ENCODE results near the gene ORM1.

Gene ORM1

DNA sequence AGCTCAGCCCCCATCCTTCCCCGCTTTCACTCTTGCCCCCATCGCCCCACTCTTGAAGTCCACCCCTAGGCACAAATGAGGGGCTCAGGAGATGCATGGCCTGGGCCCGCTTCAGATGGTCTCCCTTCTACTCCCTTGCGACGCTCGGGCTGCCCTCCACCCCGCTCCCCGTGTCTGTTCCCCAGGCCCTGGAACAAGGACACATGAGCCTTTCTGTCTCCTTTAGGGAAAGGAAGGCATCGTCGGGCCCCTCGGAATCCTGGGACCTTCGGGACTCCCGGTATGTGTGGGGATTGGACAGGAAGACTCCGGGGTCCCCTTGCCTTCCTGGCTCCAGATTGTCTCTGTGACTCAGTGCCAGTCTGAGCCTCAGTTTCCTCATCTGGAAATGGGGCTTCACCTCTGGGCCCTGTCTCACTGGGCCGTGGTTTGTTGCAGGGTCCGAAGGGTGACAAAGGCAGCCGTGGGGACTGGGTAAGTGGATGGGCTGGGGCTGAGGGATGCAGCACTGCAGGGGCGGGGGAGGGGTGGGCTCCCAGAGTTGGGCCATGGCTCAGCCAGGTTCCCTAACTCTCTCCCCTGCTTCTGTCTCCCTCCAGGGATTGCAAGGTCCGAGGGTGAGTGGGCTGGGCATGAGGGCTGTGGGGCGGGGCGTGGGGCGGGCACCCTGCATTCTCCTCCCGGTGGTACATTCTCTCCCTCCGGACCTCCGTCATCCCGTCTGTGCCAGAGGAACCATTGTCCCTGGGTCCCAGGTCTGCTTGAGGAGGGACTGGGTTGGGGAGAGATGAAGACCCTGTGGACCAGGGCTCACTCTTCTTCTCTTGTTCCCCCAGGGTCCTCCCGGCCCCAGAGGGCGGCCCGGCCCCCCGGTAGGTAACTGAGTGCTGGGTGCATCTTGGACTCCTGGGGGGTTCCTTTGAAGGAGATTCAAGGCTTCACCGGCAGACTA lies 21.8 kb upstream of the ORM1 start:
- WGBS, result 94% methylated on average over 31 of the region's 31 CpGs
- Histone ChIP-seq H3K9me3 (ENCODE audit: insufficient read depth, low read depth, low read length) (peaks cover 4% of the 10 kb centered on the region), H3K27me3 (ENCODE audit: insufficient read depth, low read length) (no peaks in the 10 kb centered on the region), H3K9ac (ENCODE audit: low read depth, low read length) (no peak overlapping the region), H3K27ac (ENCODE audit: low read depth, low read length) (no peak overlapping the region), H3K4me1 (ENCODE audit: insufficient read depth, low read length) (no peaks in the 10 kb centered on the region), H3K4me3 (ENCODE audit: low read length) (no peak overlapping the region), H3K36me3 (ENCODE audit: insufficient read depth, low read length) (peaks cover 41% of the 10 kb centered on the region)

DNA sequence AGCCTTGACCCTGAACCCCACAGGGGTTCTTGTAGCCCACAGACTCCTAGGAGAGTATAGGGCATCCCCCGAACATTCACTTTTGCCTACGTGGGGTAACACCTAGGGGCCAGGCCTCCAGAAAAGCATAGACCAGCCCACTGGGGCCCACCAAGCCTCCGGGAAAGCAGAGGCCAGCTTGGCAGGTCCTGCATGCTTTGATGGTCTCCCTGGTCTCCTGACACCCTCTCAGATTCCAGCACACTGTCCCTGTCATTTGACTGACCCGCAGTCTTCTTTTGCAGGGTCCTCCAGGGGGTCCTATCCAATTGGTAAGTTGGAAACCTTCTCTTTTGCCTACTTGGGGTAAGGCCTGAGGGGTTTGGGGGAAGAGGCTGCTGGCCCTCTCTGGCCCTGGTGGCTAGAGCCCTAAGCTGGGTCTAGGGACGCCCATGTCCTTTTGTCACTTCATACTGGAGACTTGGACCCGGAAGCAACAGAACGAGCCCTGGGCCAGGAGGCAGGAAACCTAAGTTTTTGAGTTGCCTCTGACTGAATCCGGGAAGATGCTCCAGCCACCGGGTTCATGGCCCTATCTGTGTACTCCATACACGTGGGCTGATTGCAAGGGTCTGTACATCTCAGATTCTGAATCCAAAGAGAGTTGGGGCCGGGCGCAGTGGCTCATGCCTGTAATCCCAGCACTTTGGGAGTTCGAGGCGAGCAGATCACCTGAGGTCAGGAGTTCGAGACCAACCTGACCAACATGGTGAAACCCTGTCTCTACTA lies 20.9 kb upstream of the ORM1 start:
- Histone ChIP-seq H3K4me3 (ENCODE audit: low read length) (no peak overlapping the region), H3K9me3 (ENCODE audit: insufficient read depth, low read depth, low read length) (no peaks in the 10 kb centered on the region), H3K36me3 (ENCODE audit: insufficient read depth, low read length) (peaks cover 32% of the 10 kb centered on the region), H3K4me1 (ENCODE audit: insufficient read depth, low read length) (no peaks in the 10 kb centered on the region), H3K27me3 (ENCODE audit: insufficient read depth, low read length) (no peaks in the 10 kb centered on the region), H3K9ac (ENCODE audit: low read depth, low read length) (no peak overlapping the region), H3K27ac (ENCODE audit: low read depth, low read length) (no peak overlapping the region)
- WGBS, result 89% methylated on average over 15 of the region's 15 CpGs

DNA sequence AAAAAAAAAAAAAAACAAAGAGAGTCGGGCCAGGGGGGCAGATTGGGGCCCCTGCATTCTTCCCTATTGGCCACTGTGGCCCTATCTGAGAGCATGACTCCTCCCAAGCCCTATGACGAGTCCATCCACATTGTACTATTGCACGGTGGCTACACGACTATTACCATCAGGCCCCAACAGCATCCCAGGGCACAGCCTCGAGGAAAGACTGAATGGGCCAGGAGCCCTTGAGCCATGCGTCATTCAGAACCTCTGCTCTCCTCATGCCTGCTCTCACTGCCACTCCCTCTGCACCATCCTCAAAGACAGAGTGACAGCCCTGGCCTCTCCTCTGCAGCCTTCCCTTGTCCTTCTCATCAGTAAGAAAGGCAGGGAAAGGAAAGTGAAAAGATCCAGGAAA lies 20.2 kb upstream of the ORM1 start:
- no peaks in the 10 kb centered on the region for H3K27me3 ChIP-seq (ENCODE audit: insufficient read depth, low read length)
- no peaks in the 10 kb centered on the region for H3K9me3 ChIP-seq (ENCODE audit: insufficient read depth, low read depth, low read length)
- 89% methylated on average over 6 of the region's 6 CpGs for WGBS
- H3K4me3 ChIP-seq (ENCODE audit: low read length), result no peak overlapping the region
- no peak overlapping the region for H3K9ac ChIP-seq (ENCODE audit: low read depth, low read length)
- H3K36me3 ChIP-seq (ENCODE audit: insufficient read depth, low read length), result peaks cover 25% of the 10 kb centered on the region
- H3K27ac ChIP-seq (ENCODE audit: low read depth, low read length), result no peak overlapping the region
- no peaks in the 10 kb centered on the region for H3K4me1 ChIP-seq (ENCODE audit: insufficient read depth, low read length)

DNA sequence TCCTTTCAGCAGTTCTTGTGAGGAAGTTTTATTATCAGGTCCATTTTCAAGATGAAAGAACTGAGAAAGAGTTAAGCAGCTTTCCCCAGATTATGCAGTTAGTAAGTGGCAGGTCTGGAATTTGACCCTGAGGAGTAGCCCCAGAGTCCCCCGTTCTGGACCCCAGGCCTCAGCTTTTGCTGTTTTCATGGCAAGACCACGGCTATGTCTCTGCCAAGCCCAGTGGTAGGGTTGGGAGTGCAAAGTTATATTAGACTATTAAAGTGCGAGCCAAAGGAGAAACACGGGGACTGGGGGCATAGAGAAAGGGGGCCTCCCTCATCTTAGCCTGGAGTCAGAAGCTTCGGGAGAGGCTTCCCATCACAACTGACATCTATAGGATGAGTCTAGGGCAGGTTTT lies 19.3 kb upstream of the ORM1 start:
- Histone ChIP-seq H3K4me3 (ENCODE audit: low read length) (no peak overlapping the region), H3K36me3 (ENCODE audit: insufficient read depth, low read length) (peaks cover 16% of the 10 kb centered on the region), H3K9ac (ENCODE audit: low read depth, low read length) (no peak overlapping the region), H3K4me1 (ENCODE audit: insufficient read depth, low read length) (no peaks in the 10 kb centered on the region), H3K27ac (ENCODE audit: low read depth, low read length) (no peak overlapping the region), H3K9me3 (ENCODE audit: insufficient read depth, low read depth, low read length) (no peaks in the 10 kb centered on the region), H3K27me3 (ENCODE audit: insufficient read depth, low read length) (no peaks in the 10 kb centered on the region)
- 84% methylated on average over 5 of the region's 5 CpGs for WGBS

DNA sequence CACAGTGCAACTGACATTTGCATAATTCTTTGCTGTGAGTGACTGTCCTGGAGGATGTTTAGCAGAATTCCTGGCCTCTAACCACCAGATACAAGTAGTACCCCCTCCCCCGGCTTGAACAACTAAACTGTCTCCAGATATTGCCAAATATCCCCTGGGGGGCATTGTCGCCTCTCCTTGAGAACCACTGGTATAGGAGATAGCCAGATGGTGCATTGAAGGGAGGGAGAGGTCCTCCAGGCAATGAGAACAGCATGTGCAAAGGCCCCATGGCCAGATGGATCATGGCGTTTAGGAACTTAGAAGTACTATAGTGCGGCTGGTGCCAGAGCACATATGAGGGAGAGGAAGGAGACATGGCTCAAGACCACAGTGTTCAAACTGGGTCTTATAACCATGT lies 18.9 kb upstream of the ORM1 start:
- Histone ChIP-seq H3K4me3 (ENCODE audit: low read length) (no peak overlapping the region), H3K27ac (ENCODE audit: low read depth, low read length) (no peak overlapping the region), H3K36me3 (ENCODE audit: insufficient read depth, low read length) (peaks cover 16% of the 10 kb centered on the region; the same call in 1 of the 2 replicates), H3K27me3 (ENCODE audit: insufficient read depth, low read length) (no peaks in the 10 kb centered on the region), H3K9me3 (ENCODE audit: insufficient read depth, low read depth, low read length) (no peaks in the 10 kb centered on the region), H3K4me1 (ENCODE audit: insufficient read depth, low read length) (no peaks in the 10 kb centered on the region), H3K9ac (ENCODE audit: low read depth, low read length) (no peak overlapping the region)
- WGBS, result 92% methylated on average over 4 of the region's 4 CpGs

DNA sequence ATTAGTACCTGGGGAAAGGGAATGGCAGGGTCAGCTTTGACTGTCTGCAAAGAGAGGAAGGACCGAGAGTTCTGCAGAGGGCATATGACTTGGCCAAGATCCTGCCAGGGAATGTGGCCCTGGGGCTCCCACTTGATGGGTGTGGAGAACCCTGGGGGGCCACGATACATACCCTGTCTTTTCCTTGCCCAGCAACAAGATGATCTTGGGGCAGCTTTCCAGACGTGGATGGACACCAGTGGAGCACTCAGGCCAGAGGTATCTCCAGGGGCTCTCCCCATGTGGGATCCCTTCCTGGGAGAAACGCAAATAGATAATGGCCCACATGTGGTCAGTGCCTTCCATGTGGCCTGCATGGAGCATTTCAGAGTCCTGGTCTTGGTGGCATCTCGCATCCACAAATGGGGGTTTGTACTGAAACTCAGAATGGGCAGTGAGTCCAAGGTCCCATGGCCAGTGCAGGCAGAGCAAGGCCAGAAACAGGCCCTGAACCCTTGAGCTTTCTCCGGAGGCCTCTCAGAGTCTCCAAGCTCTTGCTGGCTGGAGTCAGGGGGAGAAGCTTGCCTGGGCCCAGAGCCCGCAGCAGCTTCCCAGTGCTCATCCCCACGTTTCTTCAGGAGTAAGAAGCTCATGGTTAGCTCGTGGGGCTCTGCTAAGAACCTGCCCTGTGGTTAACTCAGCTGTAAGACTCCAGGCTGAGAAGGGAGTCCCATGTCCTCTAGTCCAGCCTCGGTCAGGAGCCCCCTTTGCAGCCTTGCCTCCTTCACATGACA lies 18.3 kb upstream of the ORM1 start:
- no peak overlapping the region for H3K27ac ChIP-seq (ENCODE audit: low read depth, low read length)
- no peaks in the 10 kb centered on the region for H3K27me3 ChIP-seq (ENCODE audit: insufficient read depth, low read length)
- H3K36me3 ChIP-seq (ENCODE audit: insufficient read depth, low read length), result peaks cover 17% of the 10 kb centered on the region; the same call in 1 of the 2 replicates
- H3K9ac ChIP-seq (ENCODE audit: low read depth, low read length), result no peak overlapping the region
- H3K9me3 ChIP-seq (ENCODE audit: insufficient read depth, low read depth, low read length), result no peaks in the 10 kb centered on the region
- H3K4me1 ChIP-seq (ENCODE audit: insufficient read depth, low read length), result no peaks in the 10 kb centered on the region
- no peak overlapping the region for H3K4me3 ChIP-seq (ENCODE audit: low read length)
- WGBS, result 92% methylated on average over 10 of the region's 10 CpGs

DNA sequence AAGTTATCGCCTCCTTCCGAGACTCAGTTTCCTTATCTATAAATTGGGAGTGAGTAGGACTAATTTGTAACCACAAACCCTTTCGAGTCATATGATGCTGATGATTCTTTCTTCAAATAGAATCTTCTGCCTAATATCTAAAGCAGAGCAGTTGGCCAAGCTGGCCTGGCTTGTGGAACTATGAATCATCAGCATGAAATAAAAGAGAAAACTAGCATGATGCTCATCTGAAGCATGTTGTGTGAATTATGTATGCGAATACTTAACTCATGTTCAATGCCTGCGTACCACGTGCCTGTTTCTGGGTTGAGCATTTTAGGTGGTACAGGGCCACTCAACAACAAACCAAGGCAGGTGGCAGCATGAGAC lies 15.0 kb upstream of the ORM1 start:
- no peaks in the 10 kb centered on the region for H3K9me3 ChIP-seq (ENCODE audit: insufficient read depth, low read depth, low read length)
- no peak overlapping the region for H3K4me3 ChIP-seq (ENCODE audit: low read length)
- no peak overlapping the region for H3K9ac ChIP-seq (ENCODE audit: low read depth, low read length)
- 96% methylated on average over 6 of the region's 6 CpGs for WGBS
- H3K36me3 ChIP-seq (ENCODE audit: insufficient read depth, low read length), result 0 out of 2 replicates have a peak, but pooled peaks cover 6% of the 10 kb centered on the region
- H3K27me3 ChIP-seq (ENCODE audit: insufficient read depth, low read length), result no peaks in the 10 kb centered on the region
- H3K4me1 ChIP-seq (ENCODE audit: insufficient read depth, low read length), result no peaks in the 10 kb centered on the region
- H3K27ac ChIP-seq (ENCODE audit: low read depth, low read length), result no peak overlapping the region

DNA sequence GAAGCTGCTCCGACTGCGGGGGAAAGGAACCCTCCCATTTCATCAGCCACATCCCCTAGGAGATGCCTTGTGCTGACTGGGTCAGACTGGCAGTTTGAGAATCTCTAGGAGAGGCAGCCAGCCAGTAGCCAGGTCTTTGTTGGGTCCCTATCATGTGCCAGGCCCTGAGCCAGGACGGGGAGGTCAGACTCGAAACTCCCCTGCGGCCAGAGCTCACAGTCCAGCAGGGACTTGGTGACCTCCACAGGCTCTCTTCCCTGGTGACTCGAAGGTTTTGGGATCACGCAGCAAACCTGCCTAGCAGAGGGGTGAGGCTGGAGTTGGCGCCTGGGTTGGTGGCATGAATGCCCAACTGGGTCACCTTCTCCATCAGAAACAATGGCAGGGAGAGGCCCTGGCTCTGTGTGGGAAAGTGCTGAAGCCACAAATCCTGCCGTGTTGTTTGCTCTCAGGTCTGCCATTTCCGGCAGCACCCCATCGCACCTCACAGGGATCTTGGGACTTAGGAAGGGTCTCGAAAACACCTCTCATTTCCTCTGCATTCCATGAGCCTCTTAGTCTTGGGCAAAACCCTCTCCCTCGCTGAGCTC lies 14.4 kb upstream of the ORM1 start:
- no peaks in the 10 kb centered on the region for H3K27me3 ChIP-seq (ENCODE audit: insufficient read depth, low read length)
- 95% methylated on average over 13 of the region's 13 CpGs for whole genome bisulfite sequencing
- no peaks in the 10 kb centered on the region for H3K4me1 ChIP-seq (ENCODE audit: insufficient read depth, low read length)
- no peak overlapping the region for H3K9ac ChIP-seq (ENCODE audit: low read depth, low read length)
- no peak overlapping the region for H3K27ac ChIP-seq (ENCODE audit: low read depth, low read length)
- H3K9me3 ChIP-seq (ENCODE audit: insufficient read depth, low read depth, low read length), result no peaks in the 10 kb centered on the region
- no peak overlapping the region for H3K4me3 ChIP-seq (ENCODE audit: low read length)
- H3K36me3 ChIP-seq (ENCODE audit: insufficient read depth, low read length), result 0 out of 2 replicates have a peak, but pooled peaks cover 6% of the 10 kb centered on the region

DNA sequence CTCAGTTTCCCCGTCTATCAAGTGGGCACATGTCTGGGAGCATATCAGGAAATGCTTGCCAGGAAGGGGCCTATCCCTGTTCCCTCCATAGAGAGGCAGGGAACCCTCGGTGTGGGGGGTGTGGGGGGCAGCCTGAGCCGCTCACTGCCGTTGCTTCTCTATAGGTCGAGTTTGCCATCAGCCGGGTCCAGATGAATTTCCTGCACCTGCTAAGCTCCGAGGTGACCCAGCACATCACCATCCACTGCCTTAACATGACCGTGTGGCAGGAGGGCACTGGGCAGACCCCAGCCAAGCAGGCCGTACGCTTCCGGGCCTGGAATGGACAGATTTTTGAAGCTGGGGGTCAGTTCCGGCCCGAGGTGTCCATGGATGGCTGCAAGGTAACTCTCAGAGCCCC lies 13.8 kb upstream of the ORM1 start:
- 0 out of 2 replicates have a peak, but pooled peaks cover 6% of the 10 kb centered on the region for H3K36me3 ChIP-seq (ENCODE audit: insufficient read depth, low read length)
- H3K27ac ChIP-seq (ENCODE audit: low read depth, low read length), result no peak overlapping the region
- no peaks in the 10 kb centered on the region for H3K9me3 ChIP-seq (ENCODE audit: insufficient read depth, low read depth, low read length)
- H3K4me3 ChIP-seq (ENCODE audit: low read length), result no peak overlapping the region
- WGBS, result 92% methylated on average over 13 of the region's 13 CpGs
- no peaks in the 10 kb centered on the region for H3K4me1 ChIP-seq (ENCODE audit: insufficient read depth, low read length)
- no peak overlapping the region for H3K9ac ChIP-seq (ENCODE audit: low read depth, low read length)
- no peaks in the 10 kb centered on the region for H3K27me3 ChIP-seq (ENCODE audit: insufficient read depth, low read length)

DNA sequence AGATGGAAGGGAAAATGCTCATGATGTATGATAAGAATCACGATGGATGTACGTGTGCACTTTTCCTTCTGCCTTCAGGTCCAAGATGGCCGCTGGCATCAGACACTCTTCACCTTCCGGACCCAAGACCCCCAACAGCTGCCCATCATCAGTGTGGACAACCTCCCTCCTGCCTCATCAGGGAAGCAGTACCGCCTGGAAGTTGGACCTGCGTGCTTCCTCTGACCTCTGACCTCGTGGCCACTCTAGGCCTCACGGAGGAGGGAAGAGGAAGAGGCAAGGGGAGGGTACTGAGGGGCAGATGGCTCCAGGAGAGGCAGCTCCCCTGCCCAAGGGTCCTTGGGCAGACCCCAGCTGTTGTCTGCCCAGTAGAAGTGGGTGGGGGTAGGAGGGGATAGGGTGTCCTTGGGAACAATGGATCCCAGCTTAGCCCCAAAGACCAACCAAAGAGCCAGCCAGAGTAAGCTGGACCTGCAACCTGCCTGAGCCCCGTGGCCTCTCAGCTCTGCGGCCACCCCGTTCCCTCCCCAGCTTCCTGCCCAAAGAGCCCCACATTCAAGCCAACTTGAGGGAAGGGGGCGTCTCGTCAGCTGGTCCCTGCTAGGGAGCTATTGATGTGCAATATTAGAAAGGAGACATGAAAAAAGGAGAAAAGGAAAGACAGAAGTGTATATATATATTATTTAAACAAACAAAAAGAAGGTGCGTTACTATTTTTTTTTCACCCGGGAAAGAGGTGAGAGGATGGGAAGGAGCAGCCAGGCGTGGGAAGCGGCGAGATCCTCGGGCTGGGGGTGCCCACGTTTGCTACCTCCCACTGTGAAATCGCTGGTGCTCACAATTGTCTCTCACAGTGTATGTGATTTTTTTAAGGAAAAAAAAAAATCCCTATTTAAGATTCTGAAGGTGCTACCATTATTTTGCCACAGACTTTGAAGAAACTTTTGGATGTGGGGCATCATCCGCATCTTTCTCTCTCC lies 12.1 kb upstream of the ORM1 start:
- no peaks in the 10 kb centered on the region for H3K27me3 ChIP-seq (ENCODE audit: insufficient read depth, low read length)
- H3K9me3 ChIP-seq (ENCODE audit: insufficient read depth, low read depth, low read length), result no peaks in the 10 kb centered on the region
- no peak overlapping the region for H3K9ac ChIP-seq (ENCODE audit: low read depth, low read length)
- 0 out of 2 replicates have a peak, but pooled peaks cover 6% of the 10 kb centered on the region for H3K36me3 ChIP-seq (ENCODE audit: insufficient read depth, low read length)
- no peak overlapping the region for H3K27ac ChIP-seq (ENCODE audit: low read depth, low read length)
- 88% methylated on average over 20 of the region's 22 CpGs for WGBS
- H3K4me3 ChIP-seq (ENCODE audit: low read length), result no peak overlapping the region
- no peaks in the 10 kb centered on the region for H3K4me1 ChIP-seq (ENCODE audit: insufficient read depth, low read length)
